Vagina (tissue), 2 donors: ENCODE results near the gene TLNRD1.

ENCODE experiments used
- POLR2A ChIP-seq, 2 donors: fragments of 450-650 bp; IDR thresholded peaks; one replicate each; pipeline ENCODE4 v1.6.1; 2017; ENCODE audit warnings: antibody characterized with exemption in 2 of 2, mild to moderate bottlenecking in 2 of 2, moderate library complexity in 2 of 2
- TF ChIP-seq, protein P1 (sequence below), 3 experiments: fragments of 450-650 bp in 2 of 3; fragments of 200-600 bp in 1 of 3; sonication (generic) in 1 of 3; IDR thresholded peaks; one replicate each; pipeline ENCODE4 v1.5.1; 2017 to 2019; ENCODE audit warnings: antibody characterized with exemption in 3 of 3, mild to moderate bottlenecking in 2 of 3, moderate library complexity in 2 of 3

DNA sequence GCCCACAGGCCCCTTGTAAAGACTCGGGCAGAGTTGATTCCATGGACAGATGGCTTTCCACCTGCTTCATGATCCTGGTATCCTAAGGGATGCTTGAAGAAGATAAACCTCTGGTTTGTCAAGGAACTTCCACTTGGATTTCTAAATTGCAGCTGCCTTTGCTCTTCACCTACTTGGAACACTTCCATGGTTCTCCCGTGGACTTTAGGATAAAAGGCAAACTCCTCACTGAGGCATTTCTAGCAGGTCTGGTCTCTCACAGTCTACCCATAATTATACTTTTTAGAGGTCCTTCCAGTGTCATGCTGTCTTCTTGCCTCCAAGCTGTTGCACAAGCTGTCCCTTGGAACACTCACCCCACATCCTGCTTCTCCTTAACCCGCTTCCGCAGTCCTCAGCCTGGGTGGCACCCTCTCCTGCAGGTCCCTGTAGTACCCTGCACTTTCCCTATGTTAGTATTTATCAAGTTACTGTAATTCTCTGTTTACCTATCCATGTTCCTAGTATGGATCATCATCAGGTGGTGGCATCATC, 12.7 kb downstream of the TLNRD1 start:
- TF ChIP-seq, protein P1, sequence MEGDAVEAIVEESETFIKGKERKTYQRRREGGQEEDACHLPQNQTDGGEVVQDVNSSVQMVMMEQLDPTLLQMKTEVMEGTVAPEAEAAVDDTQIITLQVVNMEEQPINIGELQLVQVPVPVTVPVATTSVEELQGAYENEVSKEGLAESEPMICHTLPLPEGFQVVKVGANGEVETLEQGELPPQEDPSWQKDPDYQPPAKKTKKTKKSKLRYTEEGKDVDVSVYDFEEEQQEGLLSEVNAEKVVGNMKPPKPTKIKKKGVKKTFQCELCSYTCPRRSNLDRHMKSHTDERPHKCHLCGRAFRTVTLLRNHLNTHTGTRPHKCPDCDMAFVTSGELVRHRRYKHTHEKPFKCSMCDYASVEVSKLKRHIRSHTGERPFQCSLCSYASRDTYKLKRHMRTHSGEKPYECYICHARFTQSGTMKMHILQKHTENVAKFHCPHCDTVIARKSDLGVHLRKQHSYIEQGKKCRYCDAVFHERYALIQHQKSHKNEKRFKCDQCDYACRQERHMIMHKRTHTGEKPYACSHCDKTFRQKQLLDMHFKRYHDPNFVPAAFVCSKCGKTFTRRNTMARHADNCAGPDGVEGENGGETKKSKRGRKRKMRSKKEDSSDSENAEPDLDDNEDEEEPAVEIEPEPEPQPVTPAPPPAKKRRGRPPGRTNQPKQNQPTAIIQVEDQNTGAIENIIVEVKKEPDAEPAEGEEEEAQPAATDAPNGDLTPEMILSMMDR (IDR thresholded peaks at IDR 0.05) = no peak
- TF ChIP-seq POLR2A (IDR thresholded peaks at IDR 0.05) = no peak
